K562 (cell line): ENCODE data around the gene CCDC34. TPM values are rescaled to one million over a fixed set of nuclear protein-coding genes. Genes with fewer than 3 reads are reported as not detected.

Source experiments
- CTBP1 ChIP-seq: fragments of 450-650 bp; IDR thresholded peaks from 2 replicates; pipeline ENCODE4 v1.6.1; 2016; ENCODE audit warnings: borderline replicate concordance
- CTCFL ChIP-seq: IDR thresholded peaks from 2 replicates; pipeline ENCODE4 v1.6.1; 2011; ENCODE audit warnings: borderline replicate concordance, low read depth, mild to moderate bottlenecking, moderate library complexity, low read length; ENCODE audit not compliant: insufficient read depth, poor library complexity, severe bottlenecking
- EHMT2 ChIP-seq: fragments of 450-650 bp; IDR thresholded peaks from 2 replicates; pipeline ENCODE4 v1.6.1; 2018; ENCODE audit warnings: antibody characterized with exemption
- ELF1 ChIP-seq: fragments of 200-800 bp; sonication (Bioruptor generic); IDR thresholded peaks from 2 replicates; pipeline ENCODE4 v1.6.1; 2016; ENCODE audit warnings: missing genetic modification characterization, missing compliant biosample characterization
- FOXP4 ChIP-seq: sonication (generic); formaldehyde crosslinking; IDR thresholded peaks from 2 replicates; pipeline ENCODE4 v1.8.0; 2022; ENCODE audit warnings: mild to moderate bottlenecking, missing genetic modification reagents, borderline replicate concordance
- HDAC8 ChIP-seq: fragments of 450-650 bp; IDR thresholded peaks from 2 replicates; pipeline ENCODE4 v1.6.1; 2016; ENCODE audit warnings: mild to moderate bottlenecking, missing genetic modification characterization, moderate library complexity, missing compliant biosample characterization
- MAFF ChIP-seq: IDR thresholded peaks from 2 replicates; pipeline ENCODE4 v1.6.1; 2012; ENCODE audit warnings: low read length, improper control_type of control experiment
- SP2 ChIP-seq: IDR thresholded peaks from 2 replicates; pipeline ENCODE4 v1.6.1; 2011; ENCODE audit warnings: mild to moderate bottlenecking, low read depth, low read length, moderate library complexity; ENCODE audit not compliant: poor library complexity, severe bottlenecking; ENCODE audit errors: extremely low read depth
- ZBTB34 ChIP-seq: fragments of 250-450 bp; sonication (Bioruptor Pico); IDR thresholded peaks from 2 replicates; pipeline ENCODE4 v1.8.0; 2021; ENCODE audit warnings: mild to moderate bottlenecking, moderate library complexity
- ZBTB40 ChIP-seq, 2 experiments: fragments of 450-650 bp in 1 of 2; sonication (generic) in 1 of 2; formaldehyde crosslinking in 1 of 2; IDR thresholded peaks; 2 replicates each; pipeline versions ENCODE4 v1.7.1 to v1.9.0; 2016 to 2022; ENCODE audit warnings: inconsistent platforms in 1 of 2, mild to moderate bottlenecking in 1 of 2, missing genetic modification reagents in 1 of 2
- polyA plus RNA-seq, 8 experiments: library from polyadenylated mRNA; depleted of rRNA in 4 of 8; stranded (reverse) in 5 of 8; unstranded in 3 of 8; fragments of >200 nt; fragmentation: Nextera tagmentation in 2 of 8; fragmentation: Illumina TruSeq in 1 of 8; extraction: Ambion mirVana in 2 of 8; extraction: Trizol in 1 of 8; gene quantifications; 2 replicates each; pipeline versions ENCODE4 v1.2.1 to v1.2.3, GENCODE V29; 2011 to 2014; ENCODE audit warnings: inconsistent platforms in 1 of 8, missing spikeins in 1 of 8
- total RNA-seq, 7 experiments: library from RNA; depleted of rRNA in 6 of 7; stranded (reverse); fragments of >200 nt in 6 of 7; fragmentation: Illumina TruSeq in 2 of 7; extraction: Trizol in 2 of 7; gene quantifications; 2 replicates each; pipeline versions ENCODE4 v1.2.1 to v1.2.3, GENCODE V29; 2011 to 2021; ENCODE audit warnings: low replicate concordance in 1 of 7

CCDC34 gene
- total and polyA plus RNA-seq, 9 of the 15 experiments (the other 6 are each of a cell fraction or from before 2014, with no cell fraction given) = 6.2 to 42.0 (median 15.7) TPM

- TF ChIP-seq ZBTB40 (IDR thresholded peaks at IDR 0.05) (no peak), ZBTB40 (CRISPR knock-in tag; IDR thresholded peaks at IDR 0.05) (no peak), HDAC8 (tag) (no peak), MAFF (no peak), CTBP1 (peak; percentile 43; the same call in 1 of the 2 replicates), ZBTB34 (CRISPR knock-in tag) (no peak), SP2 (no peak), FOXP4 (no peak), CTCFL (no peak), EHMT2 (no peak), ELF1 (tag) (no peak)
Observed at GRCh38 chr11:27372164-27372563, 9.1 kb upstream of the CCDC34 start (continued).
